ENCODE data around the gene CISTR. TPM values are rescaled to one million over a fixed set of nuclear protein-coding genes. Genes with fewer than 3 reads are reported as not detected.

Gene CISTR
- total RNA-seq, 1 experiment from 2014 or later = not detected

GRCh38 chr12:53757101-53757770 is 5.5 kb upstream of the CISTR start:
- no peak overlapping the region for H3K23ac ChIP-seq (ENCODE audit: insufficient read length, low read depth, low read length)
- H3K27me3 ChIP-seq (ENCODE audit: insufficient read depth, low read length) = peaks cover 20% of the 10 kb centered on the region
- no peak overlapping the region for H3K9ac ChIP-seq (ENCODE audit: extremely low read depth, insufficient read length, low read length)
- no peaks in the 10 kb centered on the region for H3K79me1 ChIP-seq (ENCODE audit: insufficient read depth, low read depth, low read length, poor library complexity, severe bottlenecking)
- H3K4me1 ChIP-seq (ENCODE audit: insufficient read depth, low read length) = peaks cover 5% of the 10 kb centered on the region; the same call in 1 of the 2 replicates
- H3K9me3 ChIP-seq (ENCODE audit: control insufficient read depth, low read depth, low read length) = no peaks in the 10 kb centered on the region
- H2BK5ac ChIP-seq (ENCODE audit: insufficient read length, low read length) = no peak overlapping the region
- Mint-ChIP-seq H3K27ac (peak overlapping the region in 1 of 3 experiments; percentile 73; a peak in 3 of 7 replicates), H3K9me3 (no peaks in the 10 kb centered on the region), H3K36me3 (ENCODE audit: insufficient read depth in 1 of 3, low read depth in 3 of 3) (no peaks in the 10 kb centered on the region), H3K4me3 (peak overlapping the region; percentile 68 to 73), H3K4me1 (peaks cover 25 to 34% of the 10 kb centered on the region in 2 experiments), H3K27me3 (ENCODE audit: low read depth) (peaks cover 41% of the 10 kb centered on the region)
- no peaks in the 10 kb centered on the region for H4K20me1 ChIP-seq (ENCODE audit: control insufficient read depth, insufficient read depth, insufficient read length)
- no peak overlapping the region for H3K14ac ChIP-seq (ENCODE audit: insufficient read depth, low read length)
- peak overlapping the region; percentile 68 for H3K18ac ChIP-seq (ENCODE audit: insufficient read length, low read depth, low read length)
- peak overlapping the region; percentile 63 for H3K4me2 ChIP-seq (ENCODE audit: insufficient read depth, insufficient read length, low read length)
- H3K27ac ChIP-seq (ENCODE audit: insufficient read length, low read depth, low read length) = no peak overlapping the region
- no peak overlapping the region for H2BK120ac ChIP-seq (ENCODE audit: low read depth, low read length, poor library complexity, severe bottlenecking)
- H3K56ac ChIP-seq (ENCODE audit: insufficient read length, low read depth, low read length) = no peak overlapping the region
- peak; percentile 98 for DNase-seq
- WGBS (ENCODE audit: extremely low coverage, insufficient read length, low lambda C conversion rate) = no CpG with 5 or more reads among the region's 17 CpGs
- no peak overlapping the region for H4K5ac ChIP-seq (ENCODE audit: insufficient read length, low read depth, low read length)
- no peak overlapping the region for H3K4ac ChIP-seq (ENCODE audit: low read depth, low read length)
- peak overlapping the region; percentile 32 for H2AFZ ChIP-seq (ENCODE audit: low read length)
- TF ChIP-seq CTCF (conservative IDR thresholded peaks at IDR 0.05) = peak; percentile 93
- H3T11ph ChIP-seq (ENCODE audit: low read length) = no peak overlapping the region
- H4K91ac ChIP-seq (ENCODE audit: insufficient read length, low read depth, low read length) = no peak overlapping the region
- H3K23me2 ChIP-seq (ENCODE audit: insufficient read length, low read depth, low read length, poor library complexity, severe bottlenecking) = peaks cover 4% of the 10 kb centered on the region
- no peak overlapping the region for H2AK5ac ChIP-seq (ENCODE audit: insufficient read length, low read length)
- no peak overlapping the region for H4K8ac ChIP-seq (replicated peaks; ENCODE audit: insufficient read length, low read depth, low read length)
- no peaks in the 10 kb centered on the region for H3K79me2 ChIP-seq (ENCODE audit: insufficient read depth, low read length)
- H2BK12ac ChIP-seq (ENCODE audit: insufficient read length, low read depth, low read length) = no peak overlapping the region
- H2BK20ac ChIP-seq (ENCODE audit: low read depth, low read length, poor library complexity, severe bottlenecking) = no peak overlapping the region
- H2BK15ac ChIP-seq (ENCODE audit: low read depth, low read length) = no peak overlapping the region
